Panc1 (cell line): Measurements from ENCODE around the gene CDK17. TPM values are rescaled to one million over a fixed set of nuclear protein-coding genes. Genes with fewer than 3 reads are reported as not detected.
A peak's percentile ranks its signal among the peaks of the same experiment; 100 is the strongest.

Source experiments
- ATAC-seq: fragments of 200-7000 bp; cut with Tn5 transposase; 2 replicates; pipeline ENCODE4 v1.9.1; 2020; ENCODE audit warnings: mild to moderate bottlenecking, moderate library complexity
- BruUV-seq: library from RNA; stranded (reverse); fragments of 400-500 nt; replicated peaks from 2 replicates; lab custom pipeline; 2021; lab: Mats Ljungman, UMichigan
- CTCF ChIA-PET: fragments of 300-600 bp; sonication (Branson Sonifier 250); formaldehyde crosslinking; loops from one replicate; lab custom pipeline; 2022; ENCODE audit warnings: antibody characterized with exemption; lab: Charles Lee
- POLR2A ChIA-PET: fragments of 300-600 bp; sonication (Branson Sonifier 250); formaldehyde crosslinking; loops from one replicate; lab custom pipeline; 2022; ENCODE audit warnings: antibody characterized with exemption; lab: Charles Lee
- DNase-seq: peaks from one replicate; pipeline ENCODE4 v3.0.0-alpha.2; 2010; ENCODE audit warnings: low read depth, low spot score
- H3K27ac ChIP-seq: 2 replicates; pipeline ENCODE4 v1.5.1; 2011; ENCODE audit warnings: mild to moderate bottlenecking, low read length, inconsistent platforms
- H3K27me3 ChIP-seq: fragments of 200-500 bp; sonication (Bioruptor generic); 2 replicates; pipeline ENCODE4 v1.6.0; 2014; ENCODE audit warnings: low read length, inconsistent platforms; ENCODE audit not compliant: control insufficient read depth, insufficient read depth
- H3K36me3 ChIP-seq: fragments of 200-500 bp; sonication (Bioruptor generic); 2 replicates; pipeline ENCODE4 v1.5.1; 2014; ENCODE audit warnings: inconsistent platforms, mild to moderate bottlenecking, low read length, moderate library complexity; ENCODE audit not compliant: control insufficient read depth, insufficient read depth
- H3K4me1 ChIP-seq: 2 replicates; pipeline ENCODE4 v1.5.1; 2011; ENCODE audit warnings: inconsistent platforms, mild to moderate bottlenecking, low read length, moderate library complexity; ENCODE audit not compliant: control insufficient read depth, insufficient read depth
- H3K4me3 ChIP-seq, 2 experiments: 2 replicates each; pipeline ENCODE4 v1.5.1; 2011 to 2012; ENCODE audit warnings: low read depth in 2 of 2, low read length in 2 of 2, mild to moderate bottlenecking in 2 of 2, inconsistent platforms in 1 of 2, moderate library complexity in 1 of 2
- H3K9me3 ChIP-seq: fragments of 200-500 bp; sonication (Bioruptor generic); 2 replicates; pipeline ENCODE4 v1.5.1; 2014; ENCODE audit warnings: low read depth, mild to moderate bottlenecking, inconsistent platforms, low read length, moderate library complexity; ENCODE audit not compliant: control insufficient read depth, insufficient read depth
- POLR2AphosphoS5 ChIP-seq: IDR thresholded peaks from 2 replicates; pipeline ENCODE4 v1.6.1; 2012; ENCODE audit warnings: mild to moderate bottlenecking, low read depth, low read length, moderate library complexity
- SIN3A ChIP-seq: IDR thresholded peaks from 2 replicates; pipeline ENCODE4 v1.6.1; 2012; ENCODE audit warnings: low read depth, mild to moderate bottlenecking, low read length, moderate library complexity, borderline replicate concordance; ENCODE audit not compliant: insufficient read depth
- TCF7L2 ChIP-seq: IDR thresholded peaks from 2 replicates; pipeline ENCODE4 v1.6.1; 2011; ENCODE audit warnings: mild to moderate bottlenecking, low read depth, low read length, inconsistent platforms
- in situ Hi-C: cut with HindIII; loops from 2 replicates; pipeline ENCODE4 v1.10.0; 2016; ENCODE audit warnings: low sequenced_read_pairs, low pct_unique_long_range_greater_than_20kb
- intact Hi-C: fragments of 100-400 bp; cut with micrococcal nuclease; formaldehyde crosslinking; loops from one replicate; pipeline ENCODE4 v1.10.0; 2022; ENCODE audit not compliant: unreplicated experiment
- total RNA-seq: library from RNA; stranded (reverse); gene quantifications from one replicate; pipeline ENCODE4 v1.2.1, GENCODE V29; 2021; ENCODE audit not compliant: unreplicated experiment
- TF ChIP-seq, protein P1 (sequence below): fragments of 450-650 bp; IDR thresholded peaks from 2 replicates; pipeline ENCODE4 v1.5.1; 2017; ENCODE audit warnings: mild to moderate bottlenecking
- TF ChIP-seq, protein P2 (sequence below), 2 experiments: IDR thresholded peaks; 2 replicates each; pipeline ENCODE4 v1.6.1; 2011 to 2012; ENCODE audit warnings: low read depth in 2 of 2, control low read depth in 1 of 2, low read length in 1 of 2, mild to moderate bottlenecking in 1 of 2, moderate library complexity in 1 of 2; ENCODE audit not compliant: insufficient read depth in 1 of 2

The CDK17 gene
- total RNA-seq, 1 experiment from 2014 or later, result 23.2 TPM

DNA sequence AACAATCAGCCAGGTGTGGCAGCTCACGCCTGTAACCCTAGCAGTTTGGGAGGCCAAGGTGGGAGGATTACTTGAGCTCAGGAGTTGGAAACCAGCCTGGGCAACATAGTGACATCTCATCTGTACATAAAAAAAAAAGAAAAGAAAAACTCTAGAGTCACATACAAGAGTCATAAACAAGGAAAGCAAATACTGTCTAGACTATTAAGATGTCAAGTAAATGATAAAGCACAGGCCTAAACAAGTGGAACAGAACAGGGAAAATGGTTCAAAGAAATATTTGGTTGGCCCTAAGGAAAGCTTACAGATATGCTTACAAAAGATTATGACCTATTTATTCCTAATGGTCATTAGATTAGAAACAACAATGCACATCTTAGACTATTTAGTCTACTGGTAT, 12.3 kb downstream of the CDK17 start:
- intact Hi-C loops (no loop called here), in situ Hi-C loops (no loop called here)
- DNase-seq (no peak), ATAC-seq (no peak)
- TF ChIP-seq TCF7L2 (no peak), POLR2AphosphoS5 (no peak)
- TF ChIP-seq, protein P1, sequence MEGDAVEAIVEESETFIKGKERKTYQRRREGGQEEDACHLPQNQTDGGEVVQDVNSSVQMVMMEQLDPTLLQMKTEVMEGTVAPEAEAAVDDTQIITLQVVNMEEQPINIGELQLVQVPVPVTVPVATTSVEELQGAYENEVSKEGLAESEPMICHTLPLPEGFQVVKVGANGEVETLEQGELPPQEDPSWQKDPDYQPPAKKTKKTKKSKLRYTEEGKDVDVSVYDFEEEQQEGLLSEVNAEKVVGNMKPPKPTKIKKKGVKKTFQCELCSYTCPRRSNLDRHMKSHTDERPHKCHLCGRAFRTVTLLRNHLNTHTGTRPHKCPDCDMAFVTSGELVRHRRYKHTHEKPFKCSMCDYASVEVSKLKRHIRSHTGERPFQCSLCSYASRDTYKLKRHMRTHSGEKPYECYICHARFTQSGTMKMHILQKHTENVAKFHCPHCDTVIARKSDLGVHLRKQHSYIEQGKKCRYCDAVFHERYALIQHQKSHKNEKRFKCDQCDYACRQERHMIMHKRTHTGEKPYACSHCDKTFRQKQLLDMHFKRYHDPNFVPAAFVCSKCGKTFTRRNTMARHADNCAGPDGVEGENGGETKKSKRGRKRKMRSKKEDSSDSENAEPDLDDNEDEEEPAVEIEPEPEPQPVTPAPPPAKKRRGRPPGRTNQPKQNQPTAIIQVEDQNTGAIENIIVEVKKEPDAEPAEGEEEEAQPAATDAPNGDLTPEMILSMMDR, result no peak
- Histone ChIP-seq H3K4me3 (no peak overlapping the region), H3K4me1 (peaks cover 5% of the 10 kb centered on the region), H3K36me3 (no peaks in the 10 kb centered on the region), H3K27ac (no peak overlapping the region), H3K9me3 (no peaks in the 10 kb centered on the region; the same call in 1 of the 2 replicates), H3K27me3 (no peaks in the 10 kb centered on the region)
- BruUV-seq, result no TSS peak
- POLR2A ChIA-PET, result interaction anchor here (0.6 kb wide), 1 partner anchor 13 kb away, joined by 3 read pairs; the partner anchor contains the start of gene CDK17
- CTCF ChIA-PET, result no interaction called here

DNA sequence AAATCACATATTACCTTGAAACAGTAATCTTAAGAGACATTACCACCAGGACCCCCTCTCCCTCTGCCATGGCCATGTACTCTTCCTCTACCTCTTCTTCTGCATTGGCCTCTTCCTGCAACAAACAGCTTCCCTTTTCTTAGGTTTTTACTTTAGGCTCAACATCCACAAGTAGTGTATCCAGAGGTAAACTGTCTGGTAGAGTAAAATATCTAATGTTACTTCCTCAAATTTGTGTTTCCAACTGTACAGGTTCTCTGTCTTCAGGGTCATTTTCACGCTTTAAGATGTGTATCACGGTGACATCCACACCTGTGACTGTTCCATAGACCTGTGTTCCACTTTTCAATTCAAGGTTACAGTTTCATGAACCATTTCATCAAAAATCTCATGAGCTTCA, 13.4 kb downstream of the CDK17 start:
- intact Hi-C loops, result no loop called here
- Histone ChIP-seq H3K36me3 (no peaks in the 10 kb centered on the region), H3K9me3 (no peaks in the 10 kb centered on the region; the same call in 1 of the 2 replicates), H3K27me3 (no peaks in the 10 kb centered on the region), H3K4me1 (no peaks in the 10 kb centered on the region), H3K4me3 (no peak overlapping the region), H3K27ac (no peak overlapping the region)
- in situ Hi-C loops, result no loop called here
- DNase-seq (no peak), ATAC-seq (no peak)
- ChIA-PET POLR2A (no interaction called here), CTCF (no interaction called here)
- TF ChIP-seq SIN3A, result no peak
- TF ChIP-seq, protein P2, sequence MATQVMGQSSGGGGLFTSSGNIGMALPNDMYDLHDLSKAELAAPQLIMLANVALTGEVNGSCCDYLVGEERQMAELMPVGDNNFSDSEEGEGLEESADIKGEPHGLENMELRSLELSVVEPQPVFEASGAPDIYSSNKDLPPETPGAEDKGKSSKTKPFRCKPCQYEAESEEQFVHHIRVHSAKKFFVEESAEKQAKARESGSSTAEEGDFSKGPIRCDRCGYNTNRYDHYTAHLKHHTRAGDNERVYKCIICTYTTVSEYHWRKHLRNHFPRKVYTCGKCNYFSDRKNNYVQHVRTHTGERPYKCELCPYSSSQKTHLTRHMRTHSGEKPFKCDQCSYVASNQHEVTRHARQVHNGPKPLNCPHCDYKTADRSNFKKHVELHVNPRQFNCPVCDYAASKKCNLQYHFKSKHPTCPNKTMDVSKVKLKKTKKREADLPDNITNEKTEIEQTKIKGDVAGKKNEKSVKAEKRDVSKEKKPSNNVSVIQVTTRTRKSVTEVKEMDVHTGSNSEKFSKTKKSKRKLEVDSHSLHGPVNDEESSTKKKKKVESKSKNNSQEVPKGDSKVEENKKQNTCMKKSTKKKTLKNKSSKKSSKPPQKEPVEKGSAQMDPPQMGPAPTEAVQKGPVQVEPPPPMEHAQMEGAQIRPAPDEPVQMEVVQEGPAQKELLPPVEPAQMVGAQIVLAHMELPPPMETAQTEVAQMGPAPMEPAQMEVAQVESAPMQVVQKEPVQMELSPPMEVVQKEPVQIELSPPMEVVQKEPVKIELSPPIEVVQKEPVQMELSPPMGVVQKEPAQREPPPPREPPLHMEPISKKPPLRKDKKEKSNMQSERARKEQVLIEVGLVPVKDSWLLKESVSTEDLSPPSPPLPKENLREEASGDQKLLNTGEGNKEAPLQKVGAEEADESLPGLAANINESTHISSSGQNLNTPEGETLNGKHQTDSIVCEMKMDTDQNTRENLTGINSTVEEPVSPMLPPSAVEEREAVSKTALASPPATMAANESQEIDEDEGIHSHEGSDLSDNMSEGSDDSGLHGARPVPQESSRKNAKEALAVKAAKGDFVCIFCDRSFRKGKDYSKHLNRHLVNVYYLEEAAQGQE (IDR thresholded peaks at IDR 0.05; ENCODE audit: insufficient read depth in 1 of 2, low read depth in 2 of 2, low read length in 1 of 2), result no peak
- no peak for TF ChIP-seq POLR2AphosphoS5
- TF ChIP-seq, protein P1, result no peak
- TF ChIP-seq TCF7L2, result no peak
- TSS peak; percentile 4 for BruUV-seq
